WTC11 (cell line): ENCODE results near the gene KRTAP22-2. TPM values are rescaled to one million over a fixed set of nuclear protein-coding genes. Genes with fewer than 3 reads are reported as not detected.

Experiments used
- ATAC-seq: fragments of 200-7000 bp; cut with Tn5 transposase; 2 replicates; pipeline ENCODE4 v1.10.0; 2021; ENCODE audit warnings: mild to moderate bottlenecking, moderate library complexity
- CTCF ChIA-PET: fragments of 300-600 bp; sonication (Branson Sonifier 250); formaldehyde crosslinking; loops from one replicate; lab custom pipeline; 2021; ENCODE audit warnings: antibody characterized with exemption; lab: Charles Lee
- POLR2A ChIA-PET: fragments of 350-600 bp; sonication (Branson Sonifier 250); formaldehyde crosslinking; loops from one replicate; lab custom pipeline; 2021; ENCODE audit warnings: antibody characterized with exemption; lab: Charles Lee
- DNase-seq: peaks from one replicate; pipeline ENCODE4 v3.0.0; 2021; ENCODE audit warnings: low spot score
- H3K27ac Mint-ChIP-seq: 2 replicates; pipeline ENCODE4 v1.8.0; 2021; ENCODE audit warnings: mixed read lengths
- H3K27me3 Mint-ChIP-seq: 2 replicates; pipeline ENCODE4 v1.8.0; 2021; ENCODE audit warnings: low read depth, mild to moderate bottlenecking, moderate library complexity, mixed read lengths
- H3K36me3 Mint-ChIP-seq: 2 replicates; pipeline ENCODE4 v1.8.0; 2021; ENCODE audit warnings: mixed read lengths
- H3K4me1 Mint-ChIP-seq: 2 replicates; pipeline ENCODE4 v1.8.0; 2022; ENCODE audit warnings: mixed read lengths
- H3K4me3 Mint-ChIP-seq: 2 replicates; pipeline ENCODE4 v1.8.0; 2021; ENCODE audit warnings: mild to moderate bottlenecking, moderate library complexity, mixed read lengths
- H3K9me3 Mint-ChIP-seq: 2 replicates; pipeline ENCODE4 v1.8.0; 2021; ENCODE audit warnings: mixed read lengths
- AR ChIP-seq: fragments of 250-450 bp; sonication (Bioruptor Pico); IDR thresholded peaks from 2 replicates; pipeline ENCODE4 v1.9.0; 2021; ENCODE audit warnings: mild to moderate bottlenecking
- ATF3 ChIP-seq: sonication (generic); formaldehyde crosslinking; conservative IDR thresholded peaks from 2 replicates; pipeline ENCODE4 v1.8.1; 2022; ENCODE audit warnings: mild to moderate bottlenecking, missing genetic modification reagents
- CBFB ChIP-seq: sonication (generic); formaldehyde crosslinking; IDR thresholded peaks from 2 replicates; pipeline ENCODE4 v1.8.1; 2022; ENCODE audit warnings: mild to moderate bottlenecking, low read depth, missing genetic modification reagents
- CREB1 ChIP-seq: sonication (generic); formaldehyde crosslinking; IDR thresholded peaks from 2 replicates; pipeline ENCODE4 v1.8.0; 2023; ENCODE audit warnings: mild to moderate bottlenecking, missing genetic modification reagents
- E2F5 ChIP-seq: sonication (generic); formaldehyde crosslinking; IDR thresholded peaks from 2 replicates; pipeline ENCODE4 v1.8.1; 2022; ENCODE audit warnings: mild to moderate bottlenecking, moderate library complexity, missing genetic modification reagents
- GRHL2 ChIP-seq: fragments of 250-450 bp; sonication (Bioruptor Pico); IDR thresholded peaks from 2 replicates; pipeline ENCODE4 v1.8.0; 2022; ENCODE audit warnings: mild to moderate bottlenecking, moderate library complexity; ENCODE audit not compliant: insufficient replicate concordance, severe bottlenecking
- HMGA2 ChIP-seq: fragments of 250-450 bp; sonication (Bioruptor Pico); IDR thresholded peaks from 2 replicates; pipeline ENCODE4 v1.4.0; 2021; ENCODE audit warnings: mild to moderate bottlenecking, moderate library complexity
- JAZF1 ChIP-seq: fragments of 250-450 bp; sonication (Bioruptor Pico); IDR thresholded peaks from 2 replicates; pipeline ENCODE4 v1.9.0; 2021; ENCODE audit warnings: moderate library complexity, mild to moderate bottlenecking, inconsistent platforms
- MYBL2 ChIP-seq: sonication (generic); formaldehyde crosslinking; IDR thresholded peaks from 2 replicates; pipeline ENCODE4 v1.8.1; 2023; ENCODE audit warnings: mild to moderate bottlenecking, moderate library complexity, missing genetic modification reagents
- NFATC4 ChIP-seq: fragments of 250-450 bp; sonication (Bioruptor Pico); IDR thresholded peaks from 2 replicates; pipeline ENCODE4 v1.9.0; 2021; ENCODE audit warnings: mild to moderate bottlenecking
- NR1H2 ChIP-seq: sonication (generic); formaldehyde crosslinking; IDR thresholded peaks from 2 replicates; pipeline ENCODE4 v1.9.0; 2021; ENCODE audit warnings: mild to moderate bottlenecking, moderate library complexity, missing genetic modification reagents
- NR3C1 ChIP-seq: sonication (generic); formaldehyde crosslinking; conservative IDR thresholded peaks from 2 replicates; pipeline ENCODE4 v1.8.1; 2023; ENCODE audit warnings: low read depth, mild to moderate bottlenecking, missing genetic modification reagents
- PRDM15 ChIP-seq: sonication (generic); formaldehyde crosslinking; IDR thresholded peaks from 2 replicates; pipeline ENCODE4 v1.8.0; 2022; ENCODE audit warnings: missing genetic modification reagents
- PREB ChIP-seq: sonication (generic); formaldehyde crosslinking; IDR thresholded peaks from 2 replicates; pipeline ENCODE4 v1.8.1; 2022; ENCODE audit warnings: mild to moderate bottlenecking, missing genetic modification reagents, moderate library complexity, borderline replicate concordance
- TCF7 ChIP-seq: sonication (generic); formaldehyde crosslinking; IDR thresholded peaks from 2 replicates; pipeline ENCODE4 v1.8.0; 2022; ENCODE audit warnings: mild to moderate bottlenecking, low read depth, missing genetic modification reagents, moderate library complexity
- TEAD4 ChIP-seq: sonication (generic); formaldehyde crosslinking; IDR thresholded peaks from 2 replicates; pipeline ENCODE4 v1.8.0; 2022; ENCODE audit warnings: mild to moderate bottlenecking, missing genetic modification reagents
- TP53 ChIP-seq: sonication (generic); formaldehyde crosslinking; IDR thresholded peaks from 2 replicates; pipeline ENCODE4 v1.8.1; 2023; ENCODE audit warnings: mild to moderate bottlenecking, missing genetic modification reagents
- ZBTB21 ChIP-seq: sonication (generic); formaldehyde crosslinking; IDR thresholded peaks from 2 replicates; pipeline ENCODE4 v1.8.1; 2023; ENCODE audit warnings: mild to moderate bottlenecking, missing genetic modification reagents, borderline replicate concordance
- ZMAT4 ChIP-seq: fragments of 250-450 bp; sonication (Bioruptor Pico); IDR thresholded peaks from 2 replicates; pipeline ENCODE4 v1.9.0; 2021; ENCODE audit warnings: mild to moderate bottlenecking
- ZNF263 ChIP-seq: sonication (generic); formaldehyde crosslinking; IDR thresholded peaks from 2 replicates; pipeline ENCODE4 v1.8.1; 2022; ENCODE audit warnings: low read depth, mild to moderate bottlenecking, moderate library complexity, missing genetic modification reagents
- ZNF396 ChIP-seq: fragments of 250-450 bp; sonication (Bioruptor Pico); IDR thresholded peaks from 2 replicates; pipeline ENCODE4 v1.8.0; 2021; ENCODE audit warnings: mild to moderate bottlenecking, moderate library complexity, borderline replicate concordance
- ZNF423 ChIP-seq: fragments of 250-450 bp; sonication (Bioruptor Pico); IDR thresholded peaks from 2 replicates; pipeline ENCODE4 v2.1.2; 2022; ENCODE audit warnings: mild to moderate bottlenecking, moderate library complexity
- ZNF671 ChIP-seq: fragments of 250-450 bp; sonication (Bioruptor Pico); IDR thresholded peaks from 2 replicates; pipeline ENCODE4 v1.8.0; 2021; ENCODE audit warnings: mild to moderate bottlenecking
- total RNA-seq: library from RNA; stranded (reverse); gene quantifications from 3 replicates; pipeline ENCODE4 v1.2.3, GENCODE V29; 2021

Gene KRTAP22-2
- total RNA-seq, 1 experiment from 2014 or later, result not detected

- TF ChIP-seq ZBTB21 (CRISPR knock-in tag) (no peak), ZMAT4 (CRISPR knock-in tag) (no peak), TEAD4 (CRISPR knock-in tag) (no peak), TCF7 (no peak), NFATC4 (no peak)
These were observed 26.6 kb downstream of the KRTAP22-2 start (continued) for GRCh38 chr21:30563630-30564029.

GRCh38 chr21:30563072-30563471 lies 27.1 kb downstream of the KRTAP22-2 start:
- no peaks in the 10 kb centered on the region for H3K4me1 Mint-ChIP-seq
- no peaks in the 10 kb centered on the region for H3K27me3 Mint-ChIP-seq
- no peaks in the 10 kb centered on the region for H3K36me3 Mint-ChIP-seq
- no peak overlapping the region for H3K27ac Mint-ChIP-seq
- H3K4me3 Mint-ChIP-seq, result no peak overlapping the region
- TF ChIP-seq NR3C1 (no peak), TP53 (CRISPR knock-in tag) (no peak), CREB1 (CRISPR knock-in tag) (no peak), JAZF1 (no peak), ATF3 (CRISPR knock-in tag) (no peak), ZNF671 (CRISPR knock-in tag) (no peak), ZNF423 (CRISPR knock-in tag) (no peak), ZNF263 (CRISPR knock-in tag) (no peak), ZNF396 (no peak), CBFB (CRISPR knock-in tag) (no peak), HMGA2 (no peak), NR1H2 (CRISPR knock-in tag) (no peak), AR (CRISPR knock-in tag) (no peak), MYBL2 (no peak)
- ChIA-PET CTCF (no interaction called here), POLR2A (no interaction called here)
- H3K9me3 Mint-ChIP-seq, result peaks cover 12% of the 10 kb centered on the region
- DNase-seq (no peak), ATAC-seq (no peak)

GRCh38 chr21:30561957-30562356 lies 28.2 kb downstream of the KRTAP22-2 start:
- no peak overlapping the region for H3K4me3 Mint-ChIP-seq
- no peak overlapping the region for H3K27ac Mint-ChIP-seq
- H3K9me3 Mint-ChIP-seq, result peaks cover 12% of the 10 kb centered on the region
- ATAC-seq, result no peak
- TF ChIP-seq PRDM15 (CRISPR knock-in tag) (no peak), E2F5 (CRISPR knock-in tag) (no peak), GRHL2 (CRISPR knock-in tag) (no peak), PREB (CRISPR knock-in tag) (no peak)
- no peaks in the 10 kb centered on the region for H3K36me3 Mint-ChIP-seq
- DNase-seq, result no peak
- ChIA-PET POLR2A (no interaction called here), CTCF (no interaction called here)
- H3K27me3 Mint-ChIP-seq, result no peaks in the 10 kb centered on the region
- no peaks in the 10 kb centered on the region for H3K4me1 Mint-ChIP-seq
